A204.1 (cell line): Measurements from ENCODE around the gene BEST4.
"Not testable (repeated sequence)": the region's sequence is repeated elsewhere in the genome, so short reads cannot be mapped to it uniquely, and the experiment has no call there.

Experiments
- FAIRE-seq: peaks from 2 replicates; lab custom pipeline; 2012; peaks lifted over from hg19 to GRCh38; lab: Jason Lieb, UNC

Gene BEST4

DNA sequence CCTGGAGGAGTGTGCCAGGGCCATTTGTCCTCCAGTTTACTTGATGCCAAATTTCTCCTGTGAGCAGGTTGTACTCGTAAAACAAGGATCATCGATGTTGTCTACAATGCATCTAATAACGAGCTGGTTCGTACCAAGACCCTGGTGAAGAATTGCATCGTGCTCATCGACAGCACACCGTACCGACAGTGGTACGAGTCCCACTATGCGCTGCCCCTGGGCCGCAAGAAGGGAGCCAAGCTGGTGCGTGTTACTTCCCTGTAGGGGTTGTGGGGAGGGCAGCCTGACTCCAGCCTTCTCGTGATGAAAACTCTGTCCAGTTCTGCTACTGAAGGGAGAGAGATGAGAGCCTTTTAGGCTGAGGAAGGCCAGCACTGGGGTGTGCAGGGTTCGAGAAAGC lies 10.4 kb downstream of the BEST4 start:
- no peak for FAIRE-seq

DNA sequence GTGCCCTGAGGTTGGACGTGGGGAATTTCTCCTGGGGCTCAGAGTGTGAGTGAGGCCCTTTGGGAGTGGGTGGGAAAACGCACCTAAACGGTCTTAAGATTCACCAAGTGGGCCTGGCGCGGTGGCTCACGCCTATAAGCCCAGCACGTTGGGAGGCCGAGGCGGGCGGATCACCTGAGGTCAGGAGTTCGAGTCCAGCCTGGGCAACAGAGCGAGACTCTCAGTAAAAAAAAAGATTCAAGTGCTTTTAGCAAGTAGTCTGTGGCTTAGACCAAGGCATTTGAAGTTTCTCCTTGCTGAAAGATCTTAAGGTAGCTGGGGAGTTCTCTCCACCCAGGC lies 11.3 kb downstream of the BEST4 start:
- no peak for FAIRE-seq

DNA sequence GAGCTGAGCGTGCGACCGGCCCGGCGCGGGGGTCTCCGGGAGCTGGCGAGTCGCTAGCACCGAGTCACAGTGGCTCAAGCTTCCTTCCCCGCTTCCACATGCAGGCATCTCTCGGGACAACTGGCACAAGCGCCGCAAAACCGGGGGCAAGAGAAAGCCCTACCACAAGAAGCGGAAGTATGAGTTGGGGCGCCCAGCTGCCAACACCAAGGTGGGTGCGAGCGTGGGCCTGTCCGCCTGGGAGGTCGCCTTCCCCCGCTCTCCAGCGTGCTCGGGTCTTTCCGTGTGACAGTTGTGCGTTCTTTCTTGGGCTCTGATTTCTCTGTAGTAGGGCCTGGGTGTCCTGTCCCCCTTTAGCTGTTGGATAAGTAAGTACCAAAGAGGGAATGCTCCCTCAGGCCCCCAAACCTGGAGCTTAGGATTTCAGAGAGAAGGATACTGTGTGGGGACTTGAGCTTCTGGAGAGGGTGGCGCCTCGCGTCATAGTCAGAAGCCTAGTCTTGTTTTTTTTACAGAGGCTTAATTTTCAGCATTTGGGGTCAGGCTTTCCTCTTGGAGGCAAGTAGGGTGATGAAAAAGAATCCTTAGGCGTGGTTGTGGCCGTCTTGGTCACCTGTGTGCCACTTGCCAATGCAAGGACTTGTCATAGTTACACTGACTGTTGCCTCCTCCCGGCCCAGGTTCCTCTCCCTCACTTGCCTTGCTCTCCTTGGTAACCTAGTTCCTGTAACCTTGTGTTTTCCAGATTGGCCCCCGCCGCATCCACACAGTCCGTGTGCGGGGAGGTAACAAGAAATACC lies 11.8 kb downstream of the BEST4 start:
- no peak for FAIRE-seq

DNA sequence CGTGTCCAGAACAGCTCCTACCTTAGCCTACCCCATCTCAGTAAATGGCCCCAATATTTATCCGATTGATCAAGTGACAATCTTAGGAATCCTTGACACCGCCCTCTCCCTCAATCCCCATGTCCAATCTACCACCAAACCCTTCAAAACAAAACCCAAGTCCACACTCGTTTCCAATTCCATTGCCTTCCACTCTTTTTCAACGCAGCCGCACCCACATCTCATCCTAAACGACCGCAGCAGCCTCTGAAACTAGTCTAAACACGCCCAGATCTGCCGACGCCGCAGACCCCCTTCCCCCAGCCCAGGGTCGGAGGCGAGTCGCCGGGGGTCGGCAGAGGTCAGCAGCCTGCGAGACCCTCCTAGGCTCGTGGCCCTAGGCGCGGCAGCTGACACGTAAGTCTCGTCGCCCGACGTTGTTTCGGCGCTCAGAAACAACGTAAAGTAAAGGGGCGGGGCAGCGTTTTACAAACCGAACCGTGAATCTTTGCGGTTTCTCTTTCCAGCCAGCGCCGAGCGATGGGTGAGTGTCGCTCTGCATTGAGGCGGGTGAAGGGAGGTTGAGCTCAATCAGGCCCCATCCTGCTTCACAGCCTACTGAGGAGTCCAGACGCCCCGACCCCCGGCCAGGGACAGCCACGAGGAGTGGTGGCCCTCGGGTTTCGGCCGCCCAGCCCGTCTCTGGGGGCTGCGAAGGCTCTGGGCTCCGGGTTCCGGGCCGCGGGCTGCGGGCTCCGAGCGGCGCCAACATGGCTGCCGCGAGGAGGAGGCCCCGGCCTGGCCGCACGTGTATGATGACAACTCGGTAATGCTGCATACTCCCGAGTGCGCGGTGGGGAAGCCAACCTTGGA lies 12.7 kb downstream of the BEST4 start, which contains the start of gene RPS8:
RPS8 (plus strand) TSS at position 463 of the 852 bp plus-strand sequence; CDS start at position 520, 57 bp downstream.
- no peak for FAIRE-seq

DNA sequence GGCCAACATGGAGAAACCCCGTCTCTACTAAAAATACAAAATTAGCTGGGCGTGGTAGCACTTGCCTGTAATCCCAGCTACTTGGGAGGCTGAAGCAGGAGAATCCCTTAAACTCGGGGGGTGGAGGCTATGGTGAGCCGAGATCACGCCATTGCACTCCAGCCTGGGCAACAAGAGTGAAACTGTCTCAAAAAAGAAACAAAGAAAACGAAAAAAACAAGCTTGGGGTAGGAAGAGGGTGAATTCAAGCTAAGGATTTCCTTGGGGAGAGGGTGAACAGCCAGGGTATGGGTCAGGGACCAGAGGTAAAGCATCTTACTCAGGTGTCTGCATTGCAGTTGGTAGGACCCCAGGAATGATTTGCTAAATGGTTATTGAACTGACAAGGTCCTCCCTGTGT lies 21.5 kb downstream of the BEST4 start:
- not testable (repeated sequence) for FAIRE-seq

DNA sequence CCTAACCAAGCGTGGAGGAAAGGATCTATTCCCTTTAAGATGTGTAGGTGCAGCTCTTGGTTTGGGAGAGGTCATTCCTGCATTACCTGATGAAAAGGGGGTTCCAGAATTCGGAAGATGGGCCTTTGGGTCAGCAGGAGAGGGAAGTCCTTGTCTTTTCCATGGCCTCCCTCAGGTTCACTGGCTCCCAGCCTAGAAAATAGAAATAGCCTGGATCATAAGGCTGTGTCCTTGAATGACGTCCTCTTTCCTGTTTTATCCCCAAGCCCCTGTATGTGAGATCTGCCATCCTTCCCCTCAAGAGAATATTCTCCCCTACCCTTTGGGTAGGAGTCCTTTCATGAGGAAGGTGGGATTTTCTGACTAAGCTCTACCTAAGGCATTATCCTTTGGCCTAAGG lies 27.1 kb downstream of the BEST4 start:
- no peak for FAIRE-seq

DNA sequence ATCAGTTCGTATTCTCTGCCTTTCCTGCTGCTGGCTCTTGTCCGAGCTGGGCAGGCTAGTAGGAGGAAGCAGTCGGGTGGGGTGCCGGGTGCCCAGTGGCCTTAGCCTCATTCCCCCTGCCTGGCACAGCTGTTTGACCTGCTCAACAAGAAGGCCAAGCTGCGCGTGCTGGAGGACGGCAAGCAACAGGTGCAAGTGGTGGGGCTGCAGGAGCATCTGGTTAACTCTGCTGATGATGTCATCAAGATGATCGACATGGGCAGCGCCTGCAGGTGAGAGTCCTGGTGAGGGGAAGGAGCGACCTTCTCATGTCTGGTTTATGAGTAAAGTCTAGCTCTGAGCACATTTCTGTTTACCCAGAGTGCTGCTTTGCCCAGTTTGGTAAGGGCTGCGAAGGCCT lies 28.9 kb downstream of the BEST4 start:
- FAIRE-seq = no peak

DNA sequence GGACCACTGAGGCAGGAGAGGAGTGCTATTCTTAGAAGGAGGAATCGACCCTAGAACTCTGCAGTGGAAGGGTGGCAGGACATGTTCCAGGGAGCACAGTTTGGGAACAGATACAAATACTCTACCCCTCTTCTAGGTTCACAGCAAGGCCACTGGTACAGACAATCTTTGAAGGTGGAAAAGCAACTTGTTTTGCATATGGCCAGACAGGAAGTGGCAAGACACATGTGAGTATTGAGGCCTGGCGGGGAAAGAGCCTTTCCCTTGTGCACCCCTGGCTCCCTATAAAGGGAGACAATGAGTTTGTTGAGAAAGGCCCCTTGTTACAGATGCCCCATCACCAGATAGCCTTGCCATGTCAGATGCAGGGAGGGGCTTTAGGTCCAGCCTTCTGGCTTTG lies 30.6 kb downstream of the BEST4 start:
- no peak for FAIRE-seq

DNA sequence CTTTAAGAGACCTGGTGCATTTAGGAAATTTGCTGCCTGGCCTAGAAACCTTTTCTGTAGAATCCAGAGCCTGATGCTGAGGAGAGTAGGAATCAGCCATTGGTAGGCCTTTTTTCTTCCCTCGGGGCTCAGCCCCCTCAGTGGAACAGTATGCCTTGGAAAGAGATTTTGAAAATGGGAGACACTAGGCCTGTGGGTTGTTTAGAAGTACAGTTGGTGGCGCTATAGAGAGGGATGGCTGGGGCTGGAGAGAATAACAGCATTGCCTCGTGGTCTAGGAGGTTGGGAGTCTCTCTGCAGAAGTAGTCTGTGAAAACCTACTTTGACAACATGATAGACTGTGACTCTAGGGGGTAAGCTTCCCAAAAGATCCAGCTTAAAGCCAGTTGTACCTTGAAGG lies 40.1 kb downstream of the BEST4 start:
- FAIRE-seq = no peak

DNA sequence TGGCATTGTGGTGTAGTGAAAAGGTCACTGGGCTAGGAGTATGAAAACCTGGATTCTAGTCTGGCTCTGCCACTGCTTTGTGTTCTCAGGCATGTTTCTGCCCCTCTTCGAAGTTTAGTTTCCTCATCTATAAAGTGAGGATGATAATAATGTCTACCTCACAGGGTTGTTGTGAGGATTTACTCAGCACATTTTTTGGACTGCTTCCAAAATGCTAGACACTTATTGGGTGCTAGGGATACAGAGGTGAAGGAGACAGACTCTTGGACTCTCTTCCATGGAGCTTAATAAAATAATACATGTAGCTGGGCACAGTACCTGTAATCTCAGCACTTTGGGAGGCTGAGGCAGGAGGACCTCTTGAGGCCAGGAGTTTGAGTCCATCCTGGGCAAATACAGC lies 44.8 kb downstream of the BEST4 start:
- FAIRE-seq = no peak

DNA sequence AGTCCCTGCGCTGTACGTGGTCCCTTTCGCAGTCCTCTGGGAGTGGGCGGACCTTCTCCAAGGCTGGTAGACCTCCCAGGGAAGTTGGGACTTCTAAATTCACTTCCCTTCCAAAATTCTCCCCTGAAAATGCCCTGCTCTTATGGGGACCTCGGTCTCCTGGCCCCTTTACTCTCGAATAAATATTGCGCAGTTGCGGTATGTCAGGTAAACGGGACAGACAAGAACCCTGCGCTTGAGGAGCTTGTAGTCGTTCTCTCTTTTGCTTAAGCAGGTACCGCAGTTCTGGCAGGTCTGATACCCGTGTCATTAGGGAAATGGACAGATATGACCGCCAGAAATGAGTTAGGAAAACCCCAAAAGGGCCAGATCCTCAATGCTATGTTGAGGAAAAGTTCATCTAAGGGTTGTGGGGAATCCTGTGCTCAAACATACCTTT lies 47.8 kb downstream of the BEST4 start:
- FAIRE-seq = no peak

DNA sequence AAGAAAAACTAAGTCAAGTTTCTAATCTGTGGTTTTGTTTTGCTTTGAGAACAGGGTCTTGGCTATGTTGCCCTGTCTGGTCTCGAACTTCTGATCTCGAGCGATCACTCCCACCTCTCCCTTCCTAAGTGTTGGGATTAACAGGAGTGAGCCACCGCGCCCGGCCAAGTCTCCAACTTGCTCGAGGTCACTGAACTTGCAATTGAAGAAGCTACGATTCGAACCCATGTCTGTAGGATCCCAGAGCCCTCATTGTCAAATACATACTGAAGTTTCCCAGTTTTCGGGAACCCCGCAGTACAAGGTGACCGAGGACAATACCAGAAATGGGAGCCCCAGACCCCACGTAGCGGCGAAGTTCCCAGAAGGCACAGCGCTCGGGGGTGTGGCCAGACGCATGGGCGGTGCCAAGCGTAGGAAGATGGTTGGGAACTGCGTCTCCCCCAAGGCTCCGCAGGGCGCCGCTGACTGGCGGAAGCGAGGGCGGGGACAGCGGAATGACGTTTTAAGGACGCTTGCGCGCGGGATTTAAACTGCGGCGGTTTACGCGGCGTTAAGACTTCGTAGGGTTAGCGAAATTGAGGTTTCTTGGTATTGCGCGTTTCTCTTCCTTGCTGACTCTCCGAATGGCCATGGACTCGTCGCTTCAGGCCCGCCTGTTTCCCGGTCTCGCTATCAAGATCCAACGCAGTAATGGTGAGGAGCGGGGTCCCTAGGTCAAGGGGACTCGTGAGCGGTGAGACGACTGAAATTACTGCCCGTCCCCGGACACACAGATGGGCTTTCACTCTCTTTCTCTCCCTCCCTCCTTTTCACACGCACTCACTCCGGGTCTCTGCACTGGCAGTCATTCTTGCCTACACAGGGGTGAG lies 48.4 kb downstream of the BEST4 start, which contains the start of gene KIF2C:
KIF2C (plus strand) TSS at position 531 of the 872 bp plus-strand sequence; CDS start at position 627, 96 bp downstream.
- peak; percentile 97 for FAIRE-seq

DNA sequence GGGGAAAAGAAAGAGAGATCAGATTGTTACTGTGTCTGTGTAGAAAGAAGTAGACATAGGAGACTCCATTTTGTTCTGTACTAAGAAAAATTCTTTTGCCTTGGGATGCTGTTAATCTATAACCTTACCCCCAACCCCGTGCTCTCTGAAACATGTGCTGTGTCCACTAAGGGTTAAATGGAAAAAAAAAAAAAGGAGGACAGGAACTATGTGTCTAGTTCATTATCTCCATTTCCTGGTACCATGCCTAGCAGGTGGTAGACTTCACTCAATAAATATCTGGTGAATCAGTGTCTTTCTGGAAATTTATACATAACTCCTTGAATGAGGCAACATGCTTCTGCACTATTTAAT lies 49.0 kb downstream of the BEST4 start:
- not testable (repeated sequence) for FAIRE-seq

DNA sequence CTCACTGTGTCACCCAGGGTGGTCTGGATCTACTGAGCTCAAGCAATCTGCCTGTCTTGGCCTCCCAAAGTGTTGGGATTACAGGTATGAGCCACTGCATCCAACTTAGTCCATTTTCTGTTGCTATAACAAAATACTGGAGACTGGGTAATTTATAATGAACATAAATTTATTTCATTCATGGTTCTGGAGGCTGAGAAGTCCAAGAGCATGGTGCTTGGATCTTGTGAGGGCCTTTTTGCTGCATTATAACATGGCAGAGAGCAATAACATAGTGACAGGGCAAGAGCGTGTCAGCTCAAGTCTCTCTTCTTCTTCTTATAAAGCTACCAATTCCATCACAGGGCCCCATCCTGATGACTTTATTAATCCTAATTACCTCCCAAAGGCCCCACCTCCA lies 52.0 kb downstream of the BEST4 start:
- no peak for FAIRE-seq

DNA sequence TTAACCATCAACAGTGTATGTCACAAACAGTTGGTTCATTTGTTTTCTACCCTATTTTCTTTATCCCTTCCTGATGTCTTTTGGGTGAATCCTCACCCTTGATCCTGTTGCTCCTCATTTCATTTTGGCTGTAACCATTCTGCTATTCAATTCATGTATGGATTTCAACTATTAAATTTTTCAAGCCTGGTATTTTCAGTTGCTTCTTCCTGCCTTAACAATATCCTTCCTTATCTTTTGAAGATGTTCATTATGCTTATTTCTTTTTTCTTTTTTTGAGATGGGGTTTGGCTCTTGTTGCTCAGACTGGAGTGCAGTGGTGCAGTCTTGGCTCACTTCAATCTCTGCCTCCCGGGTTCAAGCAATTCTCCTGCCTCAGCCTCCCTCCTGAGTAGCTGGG lies 54.2 kb downstream of the BEST4 start:
- FAIRE-seq = no peak
